Measurements from ENCODE around the gene BRF1.

DNA sequence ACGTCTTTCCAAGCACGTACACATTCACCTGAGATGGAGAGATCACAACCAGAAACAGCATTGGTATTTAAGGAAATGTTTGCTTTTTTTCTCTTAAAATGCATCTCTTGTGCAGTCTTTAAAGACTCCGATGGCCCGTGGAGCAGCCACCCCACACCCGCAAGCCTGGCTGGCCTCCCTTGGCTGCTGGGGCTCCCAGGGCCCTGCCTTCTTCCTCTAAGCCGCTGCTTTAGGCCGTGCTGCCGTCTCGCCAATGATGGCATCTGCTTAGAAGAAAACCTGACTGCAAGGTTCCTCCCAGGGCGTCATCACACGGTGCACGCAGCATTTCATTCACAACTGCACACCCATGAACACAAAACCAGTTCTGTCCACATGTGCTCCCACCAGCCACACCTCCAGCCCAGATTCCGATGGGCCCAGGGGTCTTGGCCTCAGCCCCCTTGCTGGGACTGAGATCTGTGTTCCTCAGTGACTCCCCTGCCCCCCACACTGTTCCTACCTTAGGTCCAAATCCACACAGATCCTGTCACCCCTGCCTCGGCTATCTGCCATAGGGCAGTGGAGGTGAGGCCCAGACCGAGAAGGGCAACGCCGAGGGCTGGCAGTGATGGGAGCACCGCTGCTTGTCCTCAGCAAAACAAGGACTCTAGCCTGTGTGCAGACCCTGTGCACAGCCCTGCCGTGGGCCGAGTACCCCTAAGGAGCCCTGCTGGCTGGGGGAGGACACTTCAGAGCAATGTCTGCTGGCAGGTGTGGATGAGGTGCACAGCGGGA is 48.1 kb downstream of the BRF1 start:
- TF ChIP-seq, protein P1, sequence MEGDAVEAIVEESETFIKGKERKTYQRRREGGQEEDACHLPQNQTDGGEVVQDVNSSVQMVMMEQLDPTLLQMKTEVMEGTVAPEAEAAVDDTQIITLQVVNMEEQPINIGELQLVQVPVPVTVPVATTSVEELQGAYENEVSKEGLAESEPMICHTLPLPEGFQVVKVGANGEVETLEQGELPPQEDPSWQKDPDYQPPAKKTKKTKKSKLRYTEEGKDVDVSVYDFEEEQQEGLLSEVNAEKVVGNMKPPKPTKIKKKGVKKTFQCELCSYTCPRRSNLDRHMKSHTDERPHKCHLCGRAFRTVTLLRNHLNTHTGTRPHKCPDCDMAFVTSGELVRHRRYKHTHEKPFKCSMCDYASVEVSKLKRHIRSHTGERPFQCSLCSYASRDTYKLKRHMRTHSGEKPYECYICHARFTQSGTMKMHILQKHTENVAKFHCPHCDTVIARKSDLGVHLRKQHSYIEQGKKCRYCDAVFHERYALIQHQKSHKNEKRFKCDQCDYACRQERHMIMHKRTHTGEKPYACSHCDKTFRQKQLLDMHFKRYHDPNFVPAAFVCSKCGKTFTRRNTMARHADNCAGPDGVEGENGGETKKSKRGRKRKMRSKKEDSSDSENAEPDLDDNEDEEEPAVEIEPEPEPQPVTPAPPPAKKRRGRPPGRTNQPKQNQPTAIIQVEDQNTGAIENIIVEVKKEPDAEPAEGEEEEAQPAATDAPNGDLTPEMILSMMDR (IDR thresholded peaks at IDR 0.05 in 2 of 3, conservative IDR thresholded peaks at IDR 0.05 in 1 of 3; ENCODE audit: borderline replicate concordance in 1 of 3, insufficient read depth in 1 of 3, low read depth in 2 of 3, low read length in 2 of 3), result no peak
- TF ChIP-seq EZH2 (IDR thresholded peaks at IDR 0.05) (no peak), JUND (IDR thresholded peaks at IDR 0.05) (no peak), POLR2A (IDR thresholded peaks at IDR 0.05; ENCODE audit: borderline replicate concordance, extremely low read depth, insufficient read depth, insufficient read length) (no peak)

All from HCT116 (cell line).